ENCODE measurements around the gene MTMR6.
"Not testable (repeated sequence)": the region's sequence is repeated elsewhere in the genome, so short reads cannot be mapped to it uniquely, and the experiment has no call there.

The MTMR6 gene

GRCh38 chr13:25286969-25287961 is at the start of gene MTMR6:
Gene MTMR6 (minus strand): TSS chr13:25287488. CDS start chr13:25287247, 241 bp downstream.
- DNase-seq = peak; percentile 50

- DNase-seq = no peak
Measured at GRCh38 chr13:25335856-25336255, 48.6 kb upstream of the MTMR6 start.

GRCh38 chr13:25330541-25330940 is 43.3 kb upstream of the MTMR6 start:
- no peak for DNase-seq

GRCh38 chr13:25329706-25330105 is 42.4 kb upstream of the MTMR6 start:
- no peak for DNase-seq

GRCh38 chr13:25324100-25324499 is 36.8 kb upstream of the MTMR6 start:
- DNase-seq = no peak

- DNase-seq = no peak
Measured at GRCh38 chr13:25319771-25320170, 32.5 kb upstream of the MTMR6 start.

GRCh38 chr13:25318946-25319345 is 31.7 kb upstream of the MTMR6 start:
- DNase-seq = not testable (repeated sequence)

- DNase-seq = no peak
Measured at GRCh38 chr13:25310891-25311290, 23.6 kb upstream of the MTMR6 start.

GRCh38 chr13:25306671-25307464 is 19.6 kb upstream of the MTMR6 start:
- DNase-seq = no peak

- no peak for DNase-seq
Measured at GRCh38 chr13:25302121-25302520, 14.8 kb upstream of the MTMR6 start.

- peak; percentile 81 for DNase-seq
Measured at GRCh38 chr13:25301347-25302113, 14.2 kb upstream of the MTMR6 start, which contains the start of gene NUP58. Gene NUP58 (plus strand): TSS chr13:25301625. CDS start chr13:25301774, 149 bp downstream.

GRCh38 chr13:25300861-25301346 is 13.6 kb upstream of the MTMR6 start:
- no peak for DNase-seq

- no peak for DNase-seq
Measured at GRCh38 chr13:25295701-25296100, 8.4 kb upstream of the MTMR6 start.

- no peak for DNase-seq
Measured at GRCh38 chr13:25295228-25295627, 7.9 kb upstream of the MTMR6 start.

GRCh38 chr13:25292301-25292700 is 5.0 kb upstream of the MTMR6 start:
- no peak for DNase-seq

- DNase-seq = no peak
Measured at GRCh38 chr13:25291691-25292090, 4.4 kb upstream of the MTMR6 start.

GRCh38 chr13:25288966-25289365 is 1.7 kb upstream of the MTMR6 start:
- DNase-seq = no peak

GRCh38 chr13:25286308-25286968 is 850 bp downstream of the MTMR6 start:
- no peak for DNase-seq

GRCh38 chr13:25281935-25282332 is 5.4 kb downstream of the MTMR6 start:
- no peak for DNase-seq

GRCh38 chr13:25281193-25281934 is 5.9 kb downstream of the MTMR6 start:
- no peak for DNase-seq

GRCh38 chr13:25280396-25280795 is 6.9 kb downstream of the MTMR6 start:
- no peak for DNase-seq
